Bronchial epithelial cell (primary cell): Measurements from ENCODE around the gene DHX9. TPM values are rescaled to one million over a fixed set of nuclear protein-coding genes. Genes with fewer than 3 reads are reported as not detected.

Experiments used
- DNase-seq: peaks from one replicate; pipeline ENCODE4 v3.0.0-alpha.2; 2010; ENCODE audit warnings: low read depth
- FAIRE-seq: peaks from 2 replicates; lab custom pipeline; 2011; peaks lifted over from hg19 to GRCh38; lab: Jason Lieb, UNC
- H3K27me3 ChIP-seq: 2 replicates; pipeline ENCODE4 v1.5.1; 2011; ENCODE audit warnings: low read length; ENCODE audit not compliant: control insufficient read depth, insufficient read depth
- H3K36me3 ChIP-seq: 2 replicates; pipeline ENCODE4 v1.5.1; 2011; ENCODE audit warnings: low read length; ENCODE audit not compliant: control insufficient read depth, insufficient read depth
- H3K4me3 ChIP-seq: 2 replicates; pipeline ENCODE4 v1.5.1; 2011; ENCODE audit warnings: mild to moderate bottlenecking, low read depth, low read length, control low read depth
- CTCF ChIP-seq: IDR thresholded peaks from 2 replicates; pipeline ENCODE4 v1.5.1; 2011; ENCODE audit warnings: mild to moderate bottlenecking, moderate library complexity, low read length, control low read depth, inconsistent platforms; ENCODE audit not compliant: insufficient read depth, severe bottlenecking
- total RNA-seq: library from RNA; depleted of rRNA; stranded (reverse); fragments of >200 nt; gene quantifications from 2 replicates; pipeline ENCODE4 v1.2.1, GENCODE V29; 2014

The DHX9 gene
- total RNA-seq, 1 donor from 2014 or later, result 96.9 TPM

- DNase-seq (no peak), FAIRE-seq (no peak)
- Histone ChIP-seq H3K36me3 (peaks cover 14% of the 10 kb centered on the region), H3K4me3 (no peak overlapping the region), H3K27me3 (no peaks in the 10 kb centered on the region)
- TF ChIP-seq CTCF, result no peak
Measured at GRCh38 chr1:182845379-182845778, 6.2 kb downstream of the DHX9 start.

- no peaks in the 10 kb centered on the region for H3K27me3 ChIP-seq
- no peak for FAIRE-seq
- TF ChIP-seq CTCF, result no peak
- no peak for DNase-seq
- H3K36me3 ChIP-seq, result peaks cover 14% of the 10 kb centered on the region
- H3K4me3 ChIP-seq, result no peak overlapping the region
Measured at GRCh38 chr1:182845894-182846293, 6.7 kb downstream of the DHX9 start.

GRCh38 chr1:182847105-182847504, 8.0 kb downstream of the DHX9 start:
- Histone ChIP-seq H3K4me3 (no peak overlapping the region), H3K27me3 (no peaks in the 10 kb centered on the region), H3K36me3 (peaks cover 16% of the 10 kb centered on the region)
- FAIRE-seq, result no peak
- TF ChIP-seq CTCF, result no peak
- no peak for DNase-seq

- FAIRE-seq, result no peak
- DNase-seq, result no peak
- Histone ChIP-seq H3K36me3 (peaks cover 17% of the 10 kb centered on the region), H3K4me3 (no peak overlapping the region), H3K27me3 (no peaks in the 10 kb centered on the region)
- no peak for TF ChIP-seq CTCF
Measured at GRCh38 chr1:182848736-182849135, 9.6 kb downstream of the DHX9 start.

GRCh38 chr1:182850319-182850718, 11.2 kb downstream of the DHX9 start:
- TF ChIP-seq CTCF, result no peak
- no peak overlapping the region for H3K4me3 ChIP-seq
- H3K36me3 ChIP-seq, result peaks cover 20% of the 10 kb centered on the region
- DNase-seq (no peak), FAIRE-seq (no peak)
- no peaks in the 10 kb centered on the region for H3K27me3 ChIP-seq

- TF ChIP-seq CTCF, result no peak
- no peak for DNase-seq
- no peak for FAIRE-seq
- Histone ChIP-seq H3K4me3 (no peak overlapping the region), H3K36me3 (peaks cover 22% of the 10 kb centered on the region), H3K27me3 (no peaks in the 10 kb centered on the region)
Measured at GRCh38 chr1:182851825-182852224, 12.7 kb downstream of the DHX9 start.
